T-helper 2 cell treated with Interferon-gamma antibody and Interleukin-4, amounts not matched to agents 100 ng/mL and 5 ng/mL, for 36 hours (primary cell): ENCODE data around the gene QSER1. TPM values are rescaled to one million over a fixed set of nuclear protein-coding genes. Genes with fewer than 3 reads are reported as not detected.
"Not testable (repeated sequence)": the region's sequence is repeated elsewhere in the genome, so short reads cannot be mapped to it uniquely, and the experiment has no call there.

Experiments
- intact Hi-C: fragments of 100-400 bp; cut with micrococcal nuclease; formaldehyde crosslinking; loops from one replicate; pipeline ENCODE4 v1.15.1; 2023
- total RNA-seq: library from RNA; stranded (reverse); gene quantifications from 2 replicates; pipeline ENCODE4 v1.2.3, GENCODE V29; 2022

The QSER1 gene
- total RNA-seq, 1 donor from 2014 or later: 16.3 TPM

GRCh38 chr11:32931606-32932005 lies 39.0 kb downstream of the QSER1 start:
- intact Hi-C loops: no loop called here

GRCh38 chr11:32932196-32932595 lies 39.6 kb downstream of the QSER1 start:
- intact Hi-C loops: no loop called here

- intact Hi-C loops: no loop called here
Observed at GRCh38 chr11:32935462-32936029, 42.9 kb downstream of the QSER1 start.

- intact Hi-C loops: not testable (repeated sequence)
Observed at GRCh38 chr11:32936178-32936577, 43.6 kb downstream of the QSER1 start.

GRCh38 chr11:32937283-32937682 lies 44.7 kb downstream of the QSER1 start:
- intact Hi-C loops: not testable (repeated sequence)

- intact Hi-C loops: no loop called here
Observed at GRCh38 chr11:32939046-32939445, 46.4 kb downstream of the QSER1 start.

- intact Hi-C loops: no loop called here
Observed at GRCh38 chr11:32939866-32940265, 47.3 kb downstream of the QSER1 start.

GRCh38 chr11:32940865-32941264 lies 48.3 kb downstream of the QSER1 start:
- intact Hi-C loops: no loop called here

- intact Hi-C loops: no loop called here
Observed at GRCh38 chr11:32947978-32948377, 55.4 kb downstream of the QSER1 start.

GRCh38 chr11:32949739-32950138 lies 57.1 kb downstream of the QSER1 start:
- intact Hi-C loops: no loop called here

GRCh38 chr11:32952421-32952820 lies 59.8 kb downstream of the QSER1 start:
- intact Hi-C loops: no loop called here

- intact Hi-C loops: no loop called here
Observed at GRCh38 chr11:32953700-32954099, 61.1 kb downstream of the QSER1 start.

GRCh38 chr11:32960553-32961164 lies 68.0 kb downstream of the QSER1 start:
- intact Hi-C loops: loop anchor here (1.0 to 5.0 kb wide), 2 partner anchors 105 to 367 kb away; no protein-coding TSS in a partner anchor

GRCh38 chr11:32962016-32962415 lies 69.4 kb downstream of the QSER1 start:
- intact Hi-C loops: loop anchor here (5.0 kb wide), 1 partner anchor 365 kb away; no protein-coding TSS in a partner anchor

GRCh38 chr11:32963721-32964120 lies 71.1 kb downstream of the QSER1 start:
- intact Hi-C loops: loop anchor here (5.0 kb wide), 1 partner anchor 364 kb away; no protein-coding TSS in a partner anchor

- intact Hi-C loops: no loop called here
Observed at GRCh38 chr11:32968541-32968940, 75.9 kb downstream of the QSER1 start.

- intact Hi-C loops: not testable (repeated sequence)
Observed at GRCh38 chr11:32972233-32972632, 79.6 kb downstream of the QSER1 start.

- intact Hi-C loops: no loop called here
Observed at GRCh38 chr11:32972781-32973180, 80.2 kb downstream of the QSER1 start.

GRCh38 chr11:32982626-32983025 lies 90.0 kb downstream of the QSER1 start:
- intact Hi-C loops: no loop called here

GRCh38 chr11:32983506-32983905 lies 90.9 kb downstream of the QSER1 start:
- intact Hi-C loops: no loop called here

- intact Hi-C loops: no loop called here
Observed at GRCh38 chr11:32985600-32985999, 93.0 kb downstream of the QSER1 start.

GRCh38 chr11:32987851-32988250 lies 95.2 kb downstream of the QSER1 start:
- intact Hi-C loops: no loop called here

- intact Hi-C loops: no loop called here
Observed at GRCh38 chr11:32990481-32990880, 97.9 kb downstream of the QSER1 start.
